ENCODE results near the gene HPCAL4.

HPCAL4 gene

GRCh38 chr1:39659110-39659509, 32.1 kb downstream of the HPCAL4 start:
- FAIRE-seq (no peak), DNase-seq (ENCODE audit: insufficient read length, low spot score) (no peak)
- TF ChIP-seq POLR2A (IDR thresholded peaks at IDR 0.05; ENCODE audit: low read depth, low read length) = no peak

- FAIRE-seq = no peak
These were observed 33.2 kb downstream of the HPCAL4 start for GRCh38 chr1:39657923-39658485.

GRCh38 chr1:39657402-39657801, 33.8 kb downstream of the HPCAL4 start:
- no peak for TF ChIP-seq POLR2A (IDR thresholded peaks at IDR 0.05; ENCODE audit: low read depth, low read length)
- FAIRE-seq (no peak), DNase-seq (ENCODE audit: insufficient read length, low spot score) (no peak)

More at GRCh38 chr1:39657923-39658485, 33.2 kb downstream of the HPCAL4 start:
- TF ChIP-seq POLR2A (IDR thresholded peaks at IDR 0.05; ENCODE audit: low read depth, low read length) = no peak
- DNase-seq (ENCODE audit: insufficient read length, low spot score) = peak; percentile 81

- DNase-seq (ENCODE audit: insufficient read length, low spot score) (no peak), FAIRE-seq (no peak)
- no peak for TF ChIP-seq POLR2A (IDR thresholded peaks at IDR 0.05; ENCODE audit: low read depth, low read length)
These were observed 34.8 kb downstream of the HPCAL4 start for GRCh38 chr1:39656391-39656790.

- DNase-seq (ENCODE audit: insufficient read length, low spot score) = no peak
These were observed 35.5 kb downstream of the HPCAL4 start for GRCh38 chr1:39655578-39656268.

GRCh38 chr1:39654291-39654690, 36.9 kb downstream of the HPCAL4 start:
- TF ChIP-seq POLR2A (IDR thresholded peaks at IDR 0.05; ENCODE audit: low read depth, low read length) = no peak
- no peak for DNase-seq (ENCODE audit: insufficient read length, low spot score)
- no peak for FAIRE-seq

More at GRCh38 chr1:39655578-39656268, 35.5 kb downstream of the HPCAL4 start:
- TF ChIP-seq POLR2A (IDR thresholded peaks at IDR 0.05; ENCODE audit: low read depth, low read length) = no peak
- no peak for FAIRE-seq

GRCh38 chr1:39653546-39654031, 37.6 kb downstream of the HPCAL4 start:
- TF ChIP-seq POLR2A (IDR thresholded peaks at IDR 0.05; ENCODE audit: low read depth, low read length) = no peak
- peak; percentile 75 for DNase-seq (ENCODE audit: insufficient read length, low spot score)
- no peak for FAIRE-seq

GRCh38 chr1:39652554-39652953, 38.7 kb downstream of the HPCAL4 start:
- FAIRE-seq (no peak), DNase-seq (ENCODE audit: insufficient read length, low spot score) (no peak)
- TF ChIP-seq POLR2A (IDR thresholded peaks at IDR 0.05; ENCODE audit: low read depth, low read length) = no peak

GRCh38 chr1:39652105-39652504, 39.1 kb downstream of the HPCAL4 start:
- FAIRE-seq = no peak
- DNase-seq (ENCODE audit: insufficient read length, low spot score) = no peak
- no peak for TF ChIP-seq POLR2A (IDR thresholded peaks at IDR 0.05; ENCODE audit: low read depth, low read length)

GRCh38 chr1:39650431-39650830, 40.8 kb downstream of the HPCAL4 start:
- TF ChIP-seq POLR2A (IDR thresholded peaks at IDR 0.05; ENCODE audit: low read depth, low read length) = no peak
- DNase-seq (ENCODE audit: insufficient read length, low spot score) (no peak), FAIRE-seq (no peak)

GRCh38 chr1:39649636-39650185, 41.5 kb downstream of the HPCAL4 start:
- DNase-seq (ENCODE audit: insufficient read length, low spot score) (no peak), FAIRE-seq (no peak)
- no peak for TF ChIP-seq POLR2A (IDR thresholded peaks at IDR 0.05; ENCODE audit: low read depth, low read length)

GRCh38 chr1:39648496-39648895, 42.7 kb downstream of the HPCAL4 start:
- DNase-seq (ENCODE audit: insufficient read length, low spot score) (no peak), FAIRE-seq (no peak)
- no peak for TF ChIP-seq POLR2A (IDR thresholded peaks at IDR 0.05; ENCODE audit: low read depth, low read length)

GRCh38 chr1:39647247-39647646, 44.0 kb downstream of the HPCAL4 start:
- DNase-seq (ENCODE audit: insufficient read length, low spot score) (no peak), FAIRE-seq (no peak)
- TF ChIP-seq POLR2A (IDR thresholded peaks at IDR 0.05; ENCODE audit: low read depth, low read length) = no peak

- no peak for DNase-seq (ENCODE audit: insufficient read length, low spot score)
- TF ChIP-seq POLR2A (IDR thresholded peaks at IDR 0.05; ENCODE audit: low read depth, low read length) = no peak
- no peak for FAIRE-seq
These were observed 44.8 kb downstream of the HPCAL4 start for GRCh38 chr1:39646232-39647081.

All from H54 (cell line).